SK-N-SH (cell line): ENCODE results near the gene ST8SIA6.

Experiments
- CTCF ChIP-seq: fragments of 200-600 bp; sonication (generic); IDR thresholded peaks from 2 replicates; pipeline ENCODE4 v1.6.1; 2017; ENCODE audit warnings: antibody characterized with exemption, mild to moderate bottlenecking, moderate library complexity
- EZH2phosphoT487 ChIP-seq: fragments of 200-600 bp; sonication (generic); IDR thresholded peaks from 2 replicates; pipeline ENCODE4 v1.6.1; 2017; ENCODE audit warnings: low read depth, mixed run types, mild to moderate bottlenecking, antibody characterized with exemption, moderate library complexity, borderline replicate concordance
- NFIC ChIP-seq: IDR thresholded peaks from 2 replicates; pipeline ENCODE4 v1.4.0; 2012; ENCODE audit warnings: borderline replicate concordance
- POLR2AphosphoS5 ChIP-seq: IDR thresholded peaks from 2 replicates; pipeline ENCODE4 v1.6.1; 2012; ENCODE audit warnings: low read depth, low read length
- RFX5 ChIP-seq: IDR thresholded peaks from 2 replicates; pipeline ENCODE4 v1.6.1; 2012; ENCODE audit warnings: mild to moderate bottlenecking, improper control_type of control experiment, low read length
- SIN3A ChIP-seq: IDR thresholded peaks from 2 replicates; pipeline ENCODE4 v1.6.1; 2012; ENCODE audit warnings: low read depth, mild to moderate bottlenecking, low read length, moderate library complexity, borderline replicate concordance
- USF2 ChIP-seq: fragments of 150-350 bp; IDR thresholded peaks from 2 replicates; pipeline ENCODE4 v1.6.1; 2017; ENCODE audit warnings: antibody characterized with exemption, low read length, low read depth, borderline replicate concordance
- TF ChIP-seq, protein P1 (sequence below): IDR thresholded peaks from 2 replicates; pipeline ENCODE4 v1.4.0; 2012; ENCODE audit warnings: low read depth, borderline replicate concordance

DNA sequence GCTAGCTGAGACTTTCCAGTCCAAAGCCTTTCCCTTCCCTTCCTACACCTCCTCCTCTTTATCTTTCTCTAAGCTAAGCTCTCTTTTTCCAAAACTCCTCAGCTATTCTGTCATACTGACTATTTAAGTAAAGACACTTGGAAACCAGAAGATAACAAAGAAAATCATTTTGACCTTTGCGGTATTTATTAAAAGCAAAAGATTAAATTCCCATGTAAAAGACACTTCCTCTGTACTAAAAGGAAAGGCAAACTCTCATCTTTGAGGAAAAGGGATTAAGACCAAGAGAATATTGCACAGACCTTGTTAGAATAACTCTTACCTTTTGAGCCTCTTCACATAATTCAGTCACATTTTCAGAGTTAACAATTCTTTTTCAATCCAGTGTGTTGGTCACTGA is 15.8 kb downstream of the ST8SIA6 start:
- TF ChIP-seq EZH2phosphoT487, result no peak
- no peak for TF ChIP-seq CTCF
- TF ChIP-seq, protein P1, sequence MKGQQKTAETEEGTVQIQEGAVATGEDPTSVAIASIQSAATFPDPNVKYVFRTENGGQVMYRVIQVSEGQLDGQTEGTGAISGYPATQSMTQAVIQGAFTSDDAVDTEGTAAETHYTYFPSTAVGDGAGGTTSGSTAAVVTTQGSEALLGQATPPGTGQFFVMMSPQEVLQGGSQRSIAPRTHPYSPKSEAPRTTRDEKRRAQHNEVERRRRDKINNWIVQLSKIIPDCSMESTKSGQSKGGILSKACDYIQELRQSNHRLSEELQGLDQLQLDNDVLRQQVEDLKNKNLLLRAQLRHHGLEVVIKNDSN, result no peak
- no peak for TF ChIP-seq POLR2AphosphoS5
- no peak for TF ChIP-seq NFIC
- no peak for TF ChIP-seq USF2
- no peak for TF ChIP-seq SIN3A
- no peak for TF ChIP-seq RFX5
